Body of pancreas (tissue), 4 donors: ENCODE results near the gene CAPN5. TPM values are rescaled to one million over a fixed set of nuclear protein-coding genes. Genes with fewer than 3 reads are reported as not detected.
"Not testable (repeated sequence)": the region's sequence is repeated elsewhere in the genome, so short reads cannot be mapped to it uniquely, and the experiment has no call there.

Experiments
- ATAC-seq: fragments of 150-250 bp; one replicate; pipeline ENCODE4 v1.9.1; 2016
- DNase-seq, 4 donors: peaks; one replicate each; pipeline ENCODE4 v3.0.0-alpha.2; 2019
- H3K27ac ChIP-seq, 4 donors: fragments of 200-600 bp; sonication (generic); 1 replicate in 3 of 4; 2 replicates in 1 of 4; pipeline versions ENCODE4 v1.5.1 to v1.6.1; 2016 to 2019; ENCODE audit warnings: mild to moderate bottlenecking in 1 of 4, mixed read lengths in 1 of 4, moderate library complexity in 1 of 4
- H3K27me3 ChIP-seq, 2 donors: fragments of 200-600 bp; sonication (generic); one replicate each; pipeline ENCODE4 v1.6.0; 2016; ENCODE audit warnings: mild to moderate bottlenecking in 1 of 2
- H3K36me3 ChIP-seq, 2 donors: fragments of 200-600 bp; sonication (generic); replicated peaks in 1 of 2; 2 replicates each; pipeline ENCODE4 v1.5.1; 2016; ENCODE audit warnings: low read depth in 2 of 2; ENCODE audit not compliant: insufficient read depth in 1 of 2
- H3K4me1 ChIP-seq: fragments of 200-600 bp; sonication (generic); one replicate; pipeline ENCODE4 v1.6.0; 2016
- H3K4me3 ChIP-seq, 2 donors: fragments of 200-600 bp; sonication (generic); 1 replicate in 1 of 2; 2 replicates in 1 of 2; pipeline ENCODE4 v1.5.1; 2016 to 2019
- H3K9me3 ChIP-seq, 3 donors: fragments of 200-600 bp; sonication (generic); 1 replicate in 2 of 3; 2 replicates in 1 of 3; pipeline ENCODE4 v1.5.1; 2016
- POLR2A ChIP-seq, 3 donors: fragments of 450-650 bp; IDR thresholded peaks; one replicate each; pipeline ENCODE4 v1.6.1; 2016; ENCODE audit warnings: antibody characterized with exemption in 3 of 3, mild to moderate bottlenecking in 2 of 3
- WGBS, 2 donors: methylation state at CpG; one replicate each; pipeline ENCODE4 v1.1.5; 2017; 5-methylcytosine and 5-hydroxymethylcytosine counted together
- intact Hi-C: fragments of 100-400 bp; cut with DNase I; formaldehyde crosslinking; loops from one replicate; pipeline ENCODE4 v1.15.1; 2023
- total RNA-seq, 2 donors: library from RNA; depleted of rRNA; stranded (reverse); fragments of >200 nt; gene quantifications; one replicate each; pipeline ENCODE4 v1.1.0, GENCODE V29; 2016
- TF ChIP-seq, protein P1 (sequence below), 7 experiments: fragments of 450-650 bp in 4 of 7; fragments of 200-600 bp in 3 of 7; sonication (generic) in 3 of 7; IDR thresholded peaks; one replicate each; pipeline ENCODE4 v1.5.1; 2016 to 2019; ENCODE audit warnings: antibody characterized with exemption in 7 of 7

The CAPN5 gene
- 10 to 100 TPM in 1 of 2 donors, 1 to 10 TPM in 1; 7.8 to 13.8 TPM for total RNA-seq

- TF ChIP-seq POLR2A (IDR thresholded peaks at IDR 0.05): peak; percentile 77 to 86 (median 85)
- TF ChIP-seq, protein P1, sequence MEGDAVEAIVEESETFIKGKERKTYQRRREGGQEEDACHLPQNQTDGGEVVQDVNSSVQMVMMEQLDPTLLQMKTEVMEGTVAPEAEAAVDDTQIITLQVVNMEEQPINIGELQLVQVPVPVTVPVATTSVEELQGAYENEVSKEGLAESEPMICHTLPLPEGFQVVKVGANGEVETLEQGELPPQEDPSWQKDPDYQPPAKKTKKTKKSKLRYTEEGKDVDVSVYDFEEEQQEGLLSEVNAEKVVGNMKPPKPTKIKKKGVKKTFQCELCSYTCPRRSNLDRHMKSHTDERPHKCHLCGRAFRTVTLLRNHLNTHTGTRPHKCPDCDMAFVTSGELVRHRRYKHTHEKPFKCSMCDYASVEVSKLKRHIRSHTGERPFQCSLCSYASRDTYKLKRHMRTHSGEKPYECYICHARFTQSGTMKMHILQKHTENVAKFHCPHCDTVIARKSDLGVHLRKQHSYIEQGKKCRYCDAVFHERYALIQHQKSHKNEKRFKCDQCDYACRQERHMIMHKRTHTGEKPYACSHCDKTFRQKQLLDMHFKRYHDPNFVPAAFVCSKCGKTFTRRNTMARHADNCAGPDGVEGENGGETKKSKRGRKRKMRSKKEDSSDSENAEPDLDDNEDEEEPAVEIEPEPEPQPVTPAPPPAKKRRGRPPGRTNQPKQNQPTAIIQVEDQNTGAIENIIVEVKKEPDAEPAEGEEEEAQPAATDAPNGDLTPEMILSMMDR (IDR thresholded peaks at IDR 0.05): peak in 3 of 7 experiments; percentile 14 to 35 (median 32)
- no peaks in the 10 kb centered on the region for H3K36me3 ChIP-seq
Observed at GRCh38 chr11:77066229-77067042, at the start of gene CAPN5. Gene CAPN5 (plus strand): TSS chr11:77066971. CDS start chr11:77084887, 17,916 bp downstream.

DNA sequence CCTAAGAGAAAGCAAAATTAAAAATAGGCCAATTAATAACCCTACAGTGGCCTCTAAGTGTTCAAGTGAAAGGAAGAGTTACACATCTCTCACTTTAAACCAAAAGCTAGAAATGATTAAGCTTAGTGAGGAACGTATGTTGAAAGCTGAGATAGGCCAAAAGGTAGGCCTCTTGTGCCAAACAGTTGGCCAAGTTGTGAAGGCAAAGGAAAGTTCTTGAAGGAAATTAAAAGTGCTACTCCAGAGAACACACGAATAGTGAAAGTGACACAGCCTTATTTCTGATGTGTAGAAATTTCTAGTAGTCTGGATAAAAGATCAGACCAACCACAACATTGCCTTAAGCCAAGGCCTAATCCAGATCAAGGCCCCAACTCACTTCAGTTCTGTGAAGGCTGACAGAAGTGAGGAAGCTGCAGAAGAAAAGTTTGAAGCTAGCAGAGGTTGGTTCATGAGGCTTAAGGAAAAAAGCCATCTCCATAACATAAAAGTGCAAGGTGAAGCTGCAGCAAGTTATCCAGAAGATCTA, 48.3 kb upstream of the CAPN5 start:
- H3K36me3 ChIP-seq, H3K9me3 ChIP-seq, H3K4me1 ChIP-seq, intact Hi-C loops, DNase-seq, H3K27me3 ChIP-seq, H3K27ac ChIP-seq, H3K4me3 ChIP-seq, ATAC-seq: not testable (repeated sequence)
- 68 to 90% methylated on average over 2 of the region's 2 CpGs for WGBS, 2 donors

More at GRCh38 chr11:77066229-77067042, at the start of gene CAPN5:
- Histone ChIP-seq H3K9me3 (no peaks in the 10 kb centered on the region), H3K4me3 (peak within 1 kb of the TSS; percentile 37 to 54), H3K27ac (peak within 1 kb of the TSS; percentile 61 to 83 (median 80)), H3K4me1 (peaks cover 47% of the 10 kb centered on the region), H3K27me3 (no peaks in the 10 kb centered on the region)
- ATAC-seq (peak; percentile 95), DNase-seq (peak; percentile 92 to 96 (median 94))
- intact Hi-C loops: no loop called here
- 4% methylated on average over 65 of the region's 69 CpGs; no CpG with 5 or more reads in 1 of the 2 donors for WGBS, 2 donors

GRCh38 chr11:77019976-77020595, 46.7 kb upstream of the CAPN5 start:
- H3K27ac ChIP-seq: no peak overlapping the region
- intact Hi-C loops: no loop called here
- H3K4me1 ChIP-seq: no peaks in the 10 kb centered on the region
- H3K4me3 ChIP-seq: no peak overlapping the region
- H3K27me3 ChIP-seq: no peaks in the 10 kb centered on the region
- no peak for DNase-seq
- WGBS, 2 donors: 64 to 80% methylated on average over 2 of the region's 2 CpGs
- H3K36me3 ChIP-seq: no peaks in the 10 kb centered on the region
- TF ChIP-seq, protein P1 (IDR thresholded peaks at IDR 0.05): no peak
- no peak for TF ChIP-seq POLR2A (IDR thresholded peaks at IDR 0.05)
- ATAC-seq: no peak
- no peaks in the 10 kb centered on the region for H3K9me3 ChIP-seq

GRCh38 chr11:77020734-77021133, 46.0 kb upstream of the CAPN5 start:
- no peak for DNase-seq
- no peak overlapping the region for H3K4me3 ChIP-seq
- no peaks in the 10 kb centered on the region for H3K4me1 ChIP-seq
- TF ChIP-seq POLR2A (IDR thresholded peaks at IDR 0.05): no peak
- TF ChIP-seq, protein P1 (IDR thresholded peaks at IDR 0.05): no peak
- WGBS, 2 donors: 91 to 100% methylated on average over 2 of the region's 2 CpGs
- no peaks in the 10 kb centered on the region for H3K27me3 ChIP-seq
- H3K36me3 ChIP-seq: no peaks in the 10 kb centered on the region
- intact Hi-C loops: no loop called here
- no peak overlapping the region for H3K27ac ChIP-seq
- ATAC-seq: no peak
- H3K9me3 ChIP-seq: no peaks in the 10 kb centered on the region

DNA sequence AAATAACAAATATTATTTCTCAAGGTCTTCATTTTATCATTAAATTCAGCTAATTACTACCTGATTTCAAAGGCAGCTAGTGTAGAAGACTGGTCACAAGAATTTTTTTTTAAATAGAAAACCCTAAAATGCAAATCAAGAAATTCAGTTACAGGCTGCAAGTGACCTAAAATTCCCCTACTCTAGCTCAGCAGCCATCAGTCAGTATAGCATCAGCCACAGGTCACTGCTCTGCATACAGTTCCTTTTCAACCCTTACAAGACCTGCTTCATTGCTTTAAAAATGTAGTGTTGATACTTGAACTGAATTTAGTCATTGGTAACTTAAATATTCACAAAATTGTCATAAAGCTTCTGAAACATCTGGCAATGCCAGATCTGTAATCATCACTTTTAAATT, 42.0 kb upstream of the CAPN5 start:
- ATAC-seq (no peak), DNase-seq (no peak)
- intact Hi-C loops: no loop called here
- no peaks in the 10 kb centered on the region for H3K27me3 ChIP-seq
- no peak overlapping the region for H3K27ac ChIP-seq
- H3K4me3 ChIP-seq: no peak overlapping the region
- H3K9me3 ChIP-seq: no peaks in the 10 kb centered on the region
- no peaks in the 10 kb centered on the region for H3K4me1 ChIP-seq
- H3K36me3 ChIP-seq: no peaks in the 10 kb centered on the region
- no peak for TF ChIP-seq POLR2A (IDR thresholded peaks at IDR 0.05)
- TF ChIP-seq, protein P1 (IDR thresholded peaks at IDR 0.05): no peak
